HG03159 (cell line): ENCODE results near the gene ITGA4.
A peak's percentile ranks its signal among the peaks of the same experiment; 100 is the strongest.

ENCODE experiments used
- ATAC-seq: cut with Tn5 transposase; IDR thresholded peaks from one replicate; pipeline ENCODE4 v1.9.1; 2021; ENCODE audit warnings: mild to moderate bottlenecking, moderate library complexity; ENCODE audit not compliant: unreplicated experiment

ITGA4 gene

DNA sequence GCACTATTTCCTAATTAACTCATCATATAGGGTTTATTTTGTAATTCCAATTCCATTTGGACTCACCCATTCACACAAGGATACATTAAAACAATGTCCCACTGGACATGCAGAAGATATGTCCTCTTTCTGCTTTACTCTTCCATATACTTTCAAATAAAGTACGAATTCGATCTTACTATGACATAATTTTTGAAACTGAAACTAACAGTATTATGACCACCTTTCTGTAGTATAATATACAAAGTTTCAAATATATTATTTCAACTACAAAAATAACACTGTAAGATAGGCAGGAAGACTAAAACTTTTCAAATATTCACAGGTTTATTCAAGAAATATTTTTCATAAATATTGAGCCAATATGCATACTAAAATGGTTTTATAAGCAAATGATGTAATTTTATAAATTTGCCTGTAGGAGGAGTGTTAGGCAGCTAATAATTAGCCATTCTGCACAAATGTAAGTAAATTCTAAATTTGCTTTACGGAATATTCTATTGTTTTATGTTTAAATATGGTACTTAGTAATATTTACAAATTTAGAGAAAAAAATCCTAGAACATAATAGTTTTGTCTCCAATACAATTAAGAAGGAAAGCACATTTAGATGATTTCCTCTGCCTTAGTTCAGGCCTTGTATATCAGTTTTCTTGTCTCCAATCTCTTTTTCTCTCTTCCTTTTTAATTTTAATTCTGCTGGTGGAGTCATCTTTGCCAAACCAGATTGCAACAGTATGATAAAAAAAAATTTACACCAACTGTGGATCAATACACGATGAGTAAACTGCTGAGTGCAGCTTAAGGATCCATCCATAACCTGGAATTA, 113.9 kb downstream of the ITGA4 start:
- no peak for ATAC-seq

DNA sequence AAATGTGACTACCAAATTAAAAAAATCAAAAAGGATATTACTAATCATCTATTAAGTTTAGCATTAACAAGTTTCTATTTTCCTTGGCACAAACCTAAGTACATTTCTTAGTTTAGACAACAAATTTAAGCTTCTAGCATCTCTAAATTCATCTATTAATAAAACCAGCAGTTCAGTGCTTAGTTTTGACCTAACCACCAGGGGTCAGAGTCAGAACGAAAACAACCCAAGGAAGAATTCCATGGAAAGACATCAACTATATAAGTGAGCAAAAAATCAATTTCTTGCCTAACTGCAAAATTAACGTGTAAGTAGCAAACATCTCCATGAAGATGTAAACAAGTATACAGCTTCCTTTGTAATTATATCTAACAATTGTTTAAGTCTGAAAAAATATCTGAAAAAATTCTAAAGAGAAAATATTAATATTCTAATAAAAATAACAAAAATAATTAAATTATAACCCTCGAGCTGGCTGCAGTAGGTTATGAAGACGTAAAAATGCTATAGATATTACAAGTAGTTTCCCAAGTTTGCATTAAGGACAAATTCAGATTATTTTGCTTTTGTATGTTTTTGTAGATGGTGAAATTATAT, 116.1 kb downstream of the ITGA4 start:
- no peak for ATAC-seq

DNA sequence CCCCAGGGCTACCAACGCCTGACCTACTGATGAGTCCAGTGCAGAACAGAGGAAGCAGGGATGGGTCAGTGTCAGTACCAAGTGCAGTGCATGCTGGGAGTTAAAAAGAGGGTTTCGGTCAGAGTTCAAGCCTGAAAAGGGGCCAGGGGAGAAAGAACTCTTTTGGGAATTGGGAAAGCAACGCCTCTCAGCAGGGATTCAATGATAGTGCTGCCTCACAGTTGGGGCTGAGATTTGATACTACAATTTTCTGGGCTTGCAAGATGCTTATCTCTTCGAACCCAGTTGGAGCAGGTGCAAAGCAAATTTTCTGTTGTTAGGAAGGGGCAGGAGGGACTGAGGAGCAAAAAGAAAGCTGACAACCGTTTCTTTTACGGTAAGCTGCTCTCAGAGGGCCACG, 117.1 kb downstream of the ITGA4 start:
- no peak for ATAC-seq

DNA sequence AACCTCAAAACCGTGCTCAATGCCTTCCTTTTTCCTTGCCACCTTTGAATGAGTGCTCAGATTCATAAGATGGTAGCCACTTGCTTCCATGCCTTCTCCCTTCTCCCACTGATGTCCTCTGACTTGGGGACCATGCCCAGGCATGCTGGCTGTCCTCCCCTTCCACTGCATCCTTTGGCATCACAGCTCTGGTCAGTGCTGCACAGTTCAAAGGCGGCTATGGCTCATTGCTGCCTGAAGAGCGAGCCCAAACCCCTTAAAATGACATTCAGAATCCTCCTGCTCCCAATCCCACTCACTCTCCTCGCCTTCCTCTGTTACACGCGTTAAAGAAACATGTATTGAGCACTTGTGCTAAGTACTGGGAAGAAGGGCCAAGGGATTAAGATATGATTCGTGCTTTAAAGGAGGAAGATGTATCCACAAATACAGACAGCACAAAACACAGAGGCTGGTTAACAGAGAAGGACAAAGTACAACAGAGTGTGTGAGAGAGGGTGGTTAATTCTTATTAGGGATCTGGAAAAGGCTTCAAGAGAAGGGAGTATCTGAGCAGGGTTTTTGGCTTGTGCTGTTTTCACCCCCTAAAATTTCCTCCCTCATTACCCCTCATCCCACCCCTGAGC, 118.0 kb downstream of the ITGA4 start:
- ATAC-seq = no peak

DNA sequence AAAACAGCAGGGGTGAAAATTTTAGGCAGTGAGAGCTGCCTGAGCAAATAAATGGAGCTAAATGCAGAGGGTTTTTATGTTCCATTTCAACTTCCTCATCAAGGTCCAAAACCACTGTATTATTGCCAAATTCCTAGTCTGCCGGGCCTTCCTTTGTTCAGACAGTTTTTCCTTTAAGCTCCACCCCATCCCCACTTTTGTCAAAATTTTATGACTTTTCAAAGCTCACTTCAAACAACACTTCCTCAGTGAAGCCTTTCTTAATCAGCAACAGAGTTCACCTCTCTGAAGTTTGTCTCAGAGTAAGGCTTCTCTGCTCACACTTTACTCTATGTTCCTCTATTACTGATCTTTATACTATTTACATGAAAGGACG, 118.5 kb downstream of the ITGA4 start:
- no peak for ATAC-seq

DNA sequence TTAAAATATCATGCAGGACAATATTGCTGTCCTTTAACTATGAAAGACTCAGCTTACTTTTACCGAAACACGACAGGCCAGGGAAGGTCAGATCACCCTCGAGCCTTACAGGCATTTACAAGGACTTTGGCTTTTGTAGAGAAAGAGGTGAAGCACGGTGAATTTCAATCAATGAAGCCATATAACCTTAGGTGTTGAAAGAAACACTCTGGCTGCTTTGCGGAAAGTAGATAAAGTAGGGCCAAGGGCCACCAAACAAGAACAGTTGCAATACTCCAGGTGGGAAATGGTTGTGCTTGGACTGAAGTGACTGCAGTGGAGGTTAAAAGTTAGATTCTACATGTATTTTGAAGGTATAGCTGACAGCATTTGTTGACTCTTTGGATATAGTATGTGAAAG, 119.2 kb downstream of the ITGA4 start:
- ATAC-seq = no peak

DNA sequence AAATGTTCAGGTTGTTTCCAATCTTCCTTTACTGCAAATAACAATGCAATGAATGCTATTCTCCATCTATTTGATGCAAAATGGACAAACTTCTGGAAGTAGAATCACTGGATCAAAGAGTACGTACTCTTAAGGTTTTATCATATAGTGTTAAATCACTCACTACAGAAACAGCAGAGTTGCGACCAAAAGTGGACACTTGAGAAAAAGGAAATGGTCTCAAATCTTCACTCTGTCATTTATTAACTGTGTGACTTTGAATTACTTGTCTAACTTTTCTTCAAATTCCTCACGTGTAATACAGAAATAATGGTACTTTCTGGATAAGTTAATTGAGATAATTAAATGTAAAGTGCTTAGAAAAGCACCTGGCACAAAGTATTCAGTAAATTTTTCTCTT, 121.6 kb downstream of the ITGA4 start:
- ATAC-seq = peak; percentile 58

DNA sequence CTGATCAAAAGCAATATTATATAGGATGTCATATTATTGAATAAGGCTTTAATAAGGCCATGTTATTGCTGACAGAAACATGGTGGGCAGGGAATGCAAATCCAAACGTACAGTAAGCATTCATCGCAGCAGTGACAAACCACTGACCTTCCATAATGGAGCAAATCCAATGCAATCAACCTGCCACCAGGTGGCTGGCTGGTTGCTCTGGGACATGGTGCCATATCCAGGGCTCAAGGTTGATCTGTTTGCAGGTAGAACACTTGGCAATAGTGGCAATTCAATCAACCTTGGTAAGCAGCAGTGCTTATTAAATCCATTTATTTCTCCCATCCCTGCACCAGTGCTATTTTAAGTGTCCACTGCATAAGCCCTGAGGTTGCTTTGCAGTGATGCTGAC, 124.3 kb downstream of the ITGA4 start:
- ATAC-seq = no peak

DNA sequence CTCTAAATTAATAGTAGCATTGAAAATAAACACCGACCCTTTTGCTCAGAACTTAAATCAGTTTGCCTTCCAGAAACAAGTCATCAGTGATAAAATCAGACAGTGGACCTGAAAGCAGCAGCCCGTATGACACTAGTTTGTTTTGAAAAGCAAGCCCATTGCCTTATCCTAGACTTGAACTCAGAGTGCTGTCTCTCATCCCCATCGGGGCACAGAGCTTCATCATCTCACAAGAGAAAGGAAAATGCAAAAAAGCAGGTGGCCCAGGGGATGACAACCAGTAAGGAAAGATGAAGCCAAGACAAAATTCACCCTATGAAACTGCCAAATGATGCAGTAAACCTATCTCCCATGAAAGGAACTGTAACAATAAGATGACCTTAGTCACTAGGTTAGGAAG, 128.5 kb downstream of the ITGA4 start:
- no peak for ATAC-seq
